HepG2 (cell line): ENCODE data around the gene HACE1. TPM values are rescaled to one million over a fixed set of nuclear protein-coding genes. Genes with fewer than 3 reads are reported as not detected.

Source experiments
- ATAC-seq: fragments of 200-7000 bp; cut with Tn5 transposase; 3 replicates; pipeline ENCODE4 v1.9.1; 2020; ENCODE audit warnings: mild to moderate bottlenecking, moderate library complexity
- BruUV-seq: library from RNA; stranded (reverse); fragments of 400-500 nt; replicated peaks from 2 replicates; lab custom pipeline; 2021; lab: Mats Ljungman, UMichigan
- CTCF ChIA-PET: fragments of 300-600 bp; formaldehyde crosslinking; extraction: SDS; loops from one replicate; lab custom pipeline; 2021; ENCODE audit warnings: low total read pairs, inconsistent platforms, low intra/inter-chr PET ratio; lab: Yijun Ruan, JAX
- POLR2A ChIA-PET: fragments of 350-600 bp; sonication (Branson Sonifier 250); formaldehyde crosslinking; loops from one replicate; lab custom pipeline; 2020; ENCODE audit warnings: antibody characterized with exemption, inconsistent platforms; lab: Yijun Ruan, JAX
- DNase-seq: peaks from one replicate; pipeline ENCODE4 v3.0.0-alpha.2; 2015; ENCODE audit warnings: low spot score
- FAIRE-seq: peaks from 3 replicates; lab custom pipeline; 2011; peaks lifted over from hg19 to GRCh38; lab: Jason Lieb, UNC
- H2AFZ ChIP-seq: one replicate; pipeline ENCODE4 v1.6.1; 2011; ENCODE audit warnings: low read length, inconsistent platforms
- H3K27ac ChIP-seq: fragments of 300-600 bp; 3 replicates; pipeline ENCODE4 v1.8.0; 2011; ENCODE audit warnings: mixed run types, mild to moderate bottlenecking, mixed read lengths, low read length, inconsistent platforms; ENCODE audit not compliant: insufficient read depth; ENCODE audit errors: extremely low read length
- H3K27me3 ChIP-seq, 2 experiments: fragments of 200-600 bp in 1 of 2; 2 replicates in 1 of 2; 3 replicates in 1 of 2; pipeline versions ENCODE4 v1.6.0 to v1.8.0; 2011; ENCODE audit warnings: low read length in 2 of 2, mild to moderate bottlenecking in 2 of 2, moderate library complexity in 2 of 2, inconsistent platforms in 1 of 2; ENCODE audit not compliant: insufficient read depth in 2 of 2, control insufficient read depth in 1 of 2
- H3K36me3 ChIP-seq, 2 experiments: fragments of 200-600 bp in 1 of 2; replicated peaks in 1 of 2; 2 replicates in 1 of 2; 3 replicates in 1 of 2; pipeline versions ENCODE4 v1.5.1 to v1.8.0; 2011; ENCODE audit warnings: low read length in 2 of 2, inconsistent platforms in 1 of 2; ENCODE audit not compliant: insufficient read depth in 2 of 2, control insufficient read depth in 1 of 2
- H3K4me1 ChIP-seq: 2 replicates; pipeline ENCODE4 v1.5.1; 2012; ENCODE audit warnings: low read length, inconsistent platforms; ENCODE audit not compliant: insufficient read depth
- H3K4me2 ChIP-seq: 2 replicates; pipeline ENCODE4 v1.6.0; 2011; ENCODE audit warnings: low read depth, low read length, inconsistent platforms
- H3K4me3 ChIP-seq, 3 experiments: fragments of 200-600 bp in 1 of 3; sonication (generic), shearing (Covaris generic) in 1 of 3; replicated peaks in 1 of 3; 2 replicates each; pipeline ENCODE4 v1.5.1; 2011 to 2016; ENCODE audit warnings: low read length in 3 of 3, inconsistent platforms in 2 of 3, low read depth in 2 of 3, mild to moderate bottlenecking in 2 of 3, control low read depth in 1 of 3, mixed read lengths in 1 of 3; ENCODE audit not compliant: insufficient read depth in 1 of 3
- H3K79me2 ChIP-seq: one replicate; pipeline ENCODE4 v1.6.1; 2011; ENCODE audit warnings: low read length, inconsistent platforms; ENCODE audit not compliant: insufficient read depth
- H3K9ac ChIP-seq: 2 replicates; pipeline ENCODE4 v1.6.0; 2011; ENCODE audit warnings: mild to moderate bottlenecking, low read depth, low read length, inconsistent platforms; ENCODE audit not compliant: insufficient read depth
- H3K9me3 ChIP-seq: 2 replicates; pipeline ENCODE4 v1.5.1; 2012; ENCODE audit warnings: mild to moderate bottlenecking, low read length
- H4K20me1 ChIP-seq: 2 replicates; pipeline ENCODE4 v1.6.0; 2011; ENCODE audit warnings: inconsistent platforms, mild to moderate bottlenecking, low read length, moderate library complexity; ENCODE audit not compliant: insufficient read depth
- NR3C1 ChIP-seq: sonication (generic); formaldehyde crosslinking; IDR thresholded peaks from 2 replicates; pipeline ENCODE4 v1.4.0; 2020; ENCODE audit warnings: missing genetic modification reagents
- RAD21 ChIP-seq: fragments of 450-650 bp; formaldehyde crosslinking; IDR thresholded peaks from 2 replicates; pipeline ENCODE4 v1.5.0; 2020; ENCODE audit warnings: mild to moderate bottlenecking
- TCF7 ChIP-seq: sonication (generic); IDR thresholded peaks from 2 replicates; pipeline ENCODE4 v1.6.1; 2016; ENCODE audit warnings: antibody characterized with exemption, low read depth
- ZBTB7B ChIP-seq: sonication (generic); formaldehyde crosslinking; IDR thresholded peaks from 2 replicates; pipeline ENCODE4 v1.4.0; 2020; ENCODE audit warnings: missing genetic modification reagents
- ZNF33A ChIP-seq: sonication (generic); formaldehyde crosslinking; IDR thresholded peaks from 2 replicates; pipeline ENCODE4 v1.5.1; 2020; ENCODE audit warnings: missing genetic modification reagents, mild to moderate bottlenecking, moderate library complexity, borderline replicate concordance
- ZNF44 ChIP-seq: sonication (generic); formaldehyde crosslinking; IDR thresholded peaks from 2 replicates; pipeline ENCODE4 v1.5.1; 2020; ENCODE audit warnings: mild to moderate bottlenecking, missing genetic modification reagents
- ZNF770 ChIP-seq: sonication (generic); formaldehyde crosslinking; IDR thresholded peaks from 2 replicates; pipeline ENCODE4 v1.5.0; 2020; ENCODE audit warnings: mild to moderate bottlenecking, missing genetic modification reagents
- ZNF782 ChIP-seq: sonication (generic); formaldehyde crosslinking; IDR thresholded peaks from 2 replicates; pipeline ENCODE4 v1.4.0; 2020; ENCODE audit warnings: missing genetic modification reagents, mild to moderate bottlenecking, borderline replicate concordance
- WGBS: methylation state at CpG from one replicate; pipeline ENCODE4 v1.1.6; 2017; ENCODE audit warnings: low lambda C conversion rate; 5-methylcytosine and 5-hydroxymethylcytosine counted together
- in situ Hi-C: cut with HindIII; loops from 2 replicates; pipeline ENCODE4 v1.10.0; 2017; ENCODE audit warnings: low pct_unique_long_range_greater_than_20kb; ENCODE audit not compliant: extremely low pct_ligation_motif_present
- intact Hi-C: fragments of 100-400 bp; cut with micrococcal nuclease; formaldehyde crosslinking; loops from one replicate; pipeline ENCODE4 v1.10.0; 2022; ENCODE audit not compliant: unreplicated experiment
- polyA plus RNA-seq, 8 experiments: library from polyadenylated mRNA; depleted of rRNA in 3 of 8; stranded (reverse) in 7 of 8; unstranded in 1 of 8; fragments of >200 nt; fragmentation: Illumina TruSeq in 4 of 8; extraction: Trizol in 4 of 8; gene quantifications; 2 replicates each; pipeline versions ENCODE4 v1.2.1 to v1.2.3, GENCODE V29; 2011 to 2016; ENCODE audit warnings: low read depth in 4 of 8, missing spikeins in 1 of 8, mixed read lengths in 1 of 8; ENCODE audit not compliant: insufficient read depth in 1 of 8
- total RNA-seq, 5 experiments: library from RNA; depleted of rRNA; stranded (reverse); fragments of >200 nt; fragmentation: Illumina TruSeq; extraction: Trizol; gene quantifications; 2 replicates each; pipeline ENCODE4 v1.2.3, GENCODE V29; 2016; ENCODE audit warnings: low read depth in 1 of 5

The HACE1 gene
- total and polyA plus RNA-seq, 2 of the 13 experiments (the other 11 are each of a cell fraction or from before 2014, with no cell fraction given) = 8.9 to 11.4 TPM

GRCh38 chr6:104768906-104769305 lies 90.8 kb downstream of the HACE1 start:
- in situ Hi-C loops (loop anchor here (5.0 kb wide), 1 partner anchor 87 kb away; no protein-coding TSS in a partner anchor), intact Hi-C loops (no loop called here)
- POLR2A ChIA-PET = no interaction called here
- 96% methylated on average over 1 of the region's 1 CpG for WGBS
- CTCF ChIA-PET = no interaction called here
- H3K4me1 ChIP-seq = no peaks in the 10 kb centered on the region
- DNase-seq = no peak
- H3K4me3 ChIP-seq = no peak overlapping the region
- H3K9me3 ChIP-seq = no peaks in the 10 kb centered on the region
- H3K27ac ChIP-seq = no peak overlapping the region
- H3K9ac ChIP-seq = no peak overlapping the region
- H3K27me3 ChIP-seq = no peaks in the 10 kb centered on the region
- H3K79me2 ChIP-seq = no peaks in the 10 kb centered on the region
- no peaks in the 10 kb centered on the region for H3K36me3 ChIP-seq
- FAIRE-seq = no peak
- ATAC-seq = no peak
- H4K20me1 ChIP-seq = no peaks in the 10 kb centered on the region
- no peak overlapping the region for H3K4me2 ChIP-seq
- no peak overlapping the region for H2AFZ ChIP-seq
- TF ChIP-seq ZNF33A (CRISPR knock-in tag) (no peak), ZNF770 (CRISPR knock-in tag) (peak; percentile 70)
- TF ChIP-seq, all 625 proteins: peak for 1
- no TSS peak for BruUV-seq

GRCh38 chr6:104766595-104766994 lies 93.1 kb downstream of the HACE1 start:
- Histone ChIP-seq H3K4me3 (no peak overlapping the region), H3K79me2 (no peaks in the 10 kb centered on the region), H4K20me1 (no peaks in the 10 kb centered on the region), H3K27me3 (no peaks in the 10 kb centered on the region), H3K9me3 (no peaks in the 10 kb centered on the region), H3K4me1 (no peaks in the 10 kb centered on the region), H3K4me2 (no peak overlapping the region), H3K27ac (no peak overlapping the region), H2AFZ (no peak overlapping the region), H3K36me3 (no peaks in the 10 kb centered on the region), H3K9ac (no peak overlapping the region)
- no TSS peak for BruUV-seq
- WGBS = 97% methylated on average over 4 of the region's 4 CpGs
- intact Hi-C loops (no loop called here), in situ Hi-C loops (loop anchor here (5.0 kb wide), 1 partner anchor 84 kb away; no protein-coding TSS in a partner anchor)
- ATAC-seq (no peak), DNase-seq (no peak), FAIRE-seq (no peak)
- TF ChIP-seq ZBTB7B (CRISPR knock-in tag) (no peak), ZNF782 (CRISPR knock-in tag) (no peak), ZNF44 (CRISPR knock-in tag) (no peak), RAD21 (CRISPR knock-in tag) (no peak), NR3C1 (CRISPR knock-in tag) (no peak), TCF7 (no peak)
- ChIA-PET CTCF (no interaction called here), POLR2A (no interaction called here)
